ENCODE results near the gene IDI1. TPM values are rescaled to one million over a fixed set of nuclear protein-coding genes. Genes with fewer than 3 reads are reported as not detected.
"Not testable (repeated sequence)": the region's sequence is repeated elsewhere in the genome, so short reads cannot be mapped to it uniquely, and the experiment has no call there.

IDI1 gene
- polyA plus RNA-seq, 1 donor, result 66.5 TPM

GRCh38 chr10:1019362-1019761 is 29.6 kb downstream of the IDI1 start:
- peaks cover 44% of the 10 kb centered on the region for H3K36me3 ChIP-seq (ENCODE audit: control insufficient read depth, insufficient read depth, low read length)
- no peaks in the 10 kb centered on the region for H3K4me1 ChIP-seq (ENCODE audit: control insufficient read depth, insufficient read depth, low read length)
- no peaks in the 10 kb centered on the region for H3K9me3 ChIP-seq (ENCODE audit: control insufficient read depth, low read depth, low read length)
- H3K27ac ChIP-seq (ENCODE audit: low read length), result no peak overlapping the region
- H3K27me3 ChIP-seq (ENCODE audit: control insufficient read depth, insufficient read depth, low read length), result no peaks in the 10 kb centered on the region
- DNase-seq, result no peak
- WGBS (ENCODE audit: insufficient coverage, low lambda C conversion rate), result no CpG with 5 or more reads among the region's 10 CpGs
- H3K4me3 ChIP-seq (ENCODE audit: low read length), result no peak overlapping the region

- H3K9me3 ChIP-seq (ENCODE audit: control insufficient read depth, low read depth, low read length), result no peaks in the 10 kb centered on the region
- H3K27ac ChIP-seq (ENCODE audit: low read length), result no peak overlapping the region
- no peak overlapping the region for H3K4me3 ChIP-seq (ENCODE audit: low read length)
- no peaks in the 10 kb centered on the region for H3K27me3 ChIP-seq (ENCODE audit: control insufficient read depth, insufficient read depth, low read length)
- no CpG with 5 or more reads among the region's 11 CpGs for WGBS (ENCODE audit: insufficient coverage, low lambda C conversion rate)
- H3K4me1 ChIP-seq (ENCODE audit: control insufficient read depth, insufficient read depth, low read length), result no peaks in the 10 kb centered on the region
- no peak for DNase-seq
- H3K36me3 ChIP-seq (ENCODE audit: control insufficient read depth, insufficient read depth, low read length), result peaks cover 74% of the 10 kb centered on the region
Observed at GRCh38 chr10:1015688-1016087, 33.2 kb downstream of the IDI1 start.

DNA sequence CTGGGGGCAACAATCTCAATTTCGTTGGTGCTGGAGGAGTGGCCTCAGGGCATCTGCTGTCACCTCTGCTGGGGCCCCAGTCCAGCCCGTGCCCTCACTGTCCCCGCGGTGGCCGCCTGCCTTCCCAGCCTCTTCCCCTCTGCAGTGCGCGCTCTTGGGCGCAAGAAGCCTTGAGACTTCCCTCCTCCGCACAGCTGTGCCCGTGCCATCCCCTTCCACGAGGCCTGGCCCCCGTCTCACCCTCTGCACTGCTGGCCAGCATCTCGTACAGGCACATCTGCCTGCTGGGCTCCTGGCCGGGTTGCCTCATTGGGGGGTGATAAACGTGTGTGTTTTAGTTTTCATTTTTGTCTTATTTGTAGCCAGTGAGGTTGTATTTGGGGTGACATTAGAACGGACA is 37.2 kb downstream of the IDI1 start:
- no peaks in the 10 kb centered on the region for H3K9me3 ChIP-seq (ENCODE audit: control insufficient read depth, low read depth, low read length)
- no peaks in the 10 kb centered on the region for H3K27me3 ChIP-seq (ENCODE audit: control insufficient read depth, insufficient read depth, low read length)
- no peak overlapping the region for H3K27ac ChIP-seq (ENCODE audit: low read length)
- no peak for DNase-seq
- no peak overlapping the region for H3K4me3 ChIP-seq (ENCODE audit: low read length)
- WGBS (ENCODE audit: insufficient coverage, low lambda C conversion rate), result no CpG with 5 or more reads among the region's 16 CpGs
- H3K4me1 ChIP-seq (ENCODE audit: control insufficient read depth, insufficient read depth, low read length), result no peaks in the 10 kb centered on the region
- peaks cover 86% of the 10 kb centered on the region for H3K36me3 ChIP-seq (ENCODE audit: control insufficient read depth, insufficient read depth, low read length)

GRCh38 chr10:1010703-1011102 is 38.2 kb downstream of the IDI1 start:
- no peak for DNase-seq
- Histone ChIP-seq H3K4me3 (ENCODE audit: low read length) (no peak overlapping the region), H3K36me3 (ENCODE audit: control insufficient read depth, insufficient read depth, low read length) (peaks cover 87% of the 10 kb centered on the region), H3K27ac (ENCODE audit: low read length) (no peak overlapping the region), H3K27me3 (ENCODE audit: control insufficient read depth, insufficient read depth, low read length) (no peaks in the 10 kb centered on the region), H3K4me1 (ENCODE audit: control insufficient read depth, insufficient read depth, low read length) (no peaks in the 10 kb centered on the region), H3K9me3 (ENCODE audit: control insufficient read depth, low read depth, low read length) (no peaks in the 10 kb centered on the region)
- no CpG with 5 or more reads among the region's 7 CpGs for WGBS (ENCODE audit: insufficient coverage, low lambda C conversion rate)

- H3K36me3 ChIP-seq (ENCODE audit: control insufficient read depth, insufficient read depth, low read length), result peaks cover 87% of the 10 kb centered on the region
- not testable (repeated sequence) for H3K9me3 ChIP-seq (ENCODE audit: control insufficient read depth, low read depth, low read length); DNase-seq; H3K27ac ChIP-seq (ENCODE audit: low read length); H3K4me1 ChIP-seq (ENCODE audit: control insufficient read depth, insufficient read depth, low read length); H3K4me3 ChIP-seq (ENCODE audit: low read length); H3K27me3 ChIP-seq (ENCODE audit: control insufficient read depth, insufficient read depth, low read length)
- no CpG with 5 or more reads among the region's 8 CpGs for WGBS (ENCODE audit: insufficient coverage, low lambda C conversion rate)
Observed at GRCh38 chr10:1009947-1010346, 39.0 kb downstream of the IDI1 start.

DNA sequence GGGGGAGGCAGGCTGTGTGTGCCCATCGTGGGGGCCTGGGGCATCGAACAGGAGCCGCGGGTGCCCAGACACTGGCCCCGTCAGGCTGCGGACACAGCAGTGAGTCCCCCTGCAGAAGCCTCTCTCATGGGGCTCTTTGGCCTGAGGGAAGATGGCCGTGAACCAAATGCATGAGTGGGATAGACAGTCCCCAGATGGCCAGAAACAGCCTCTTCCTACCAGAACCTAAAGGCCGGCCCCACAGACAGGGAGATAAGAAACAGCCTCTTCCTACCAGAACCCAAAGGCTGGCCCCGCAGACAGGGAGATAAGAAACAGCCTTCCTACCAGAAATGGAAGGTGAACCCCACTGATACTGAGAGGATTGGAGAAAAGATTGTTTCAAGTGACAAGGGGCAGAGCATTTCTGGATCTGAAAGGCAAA is 39.8 kb downstream of the IDI1 start:
- Histone ChIP-seq H3K27me3 (ENCODE audit: control insufficient read depth, insufficient read depth, low read length) (no peaks in the 10 kb centered on the region), H3K9me3 (ENCODE audit: control insufficient read depth, low read depth, low read length) (no peaks in the 10 kb centered on the region), H3K27ac (ENCODE audit: low read length) (no peak overlapping the region), H3K36me3 (ENCODE audit: control insufficient read depth, insufficient read depth, low read length) (peaks cover 87% of the 10 kb centered on the region), H3K4me3 (ENCODE audit: low read length) (no peak overlapping the region), H3K4me1 (ENCODE audit: control insufficient read depth, insufficient read depth, low read length) (no peaks in the 10 kb centered on the region)
- no CpG with 5 or more reads among the region's 9 CpGs for WGBS (ENCODE audit: insufficient coverage, low lambda C conversion rate)
- DNase-seq, result no peak

DNA sequence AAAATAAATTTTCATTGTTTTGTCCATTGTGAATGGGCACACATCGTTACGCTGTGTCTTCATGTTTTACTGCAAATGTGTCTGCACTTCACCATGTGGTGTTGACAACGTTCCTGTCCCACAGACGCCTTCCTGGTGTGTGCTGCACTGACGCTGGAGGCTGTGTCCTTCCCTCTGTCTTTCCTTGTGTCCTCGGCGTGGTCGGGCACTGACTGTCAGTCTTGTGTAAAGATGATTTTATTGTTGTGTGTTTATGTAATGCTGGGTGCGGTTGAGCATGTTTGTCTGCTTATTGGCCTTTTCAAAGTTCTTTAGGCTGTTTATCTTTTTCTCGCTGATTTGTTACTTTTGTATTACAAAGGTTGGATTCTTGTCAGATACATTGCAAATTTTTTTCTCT is 41.3 kb downstream of the IDI1 start:
- peaks cover 92% of the 10 kb centered on the region for H3K36me3 ChIP-seq (ENCODE audit: control insufficient read depth, insufficient read depth, low read length)
- no peaks in the 10 kb centered on the region for H3K27me3 ChIP-seq (ENCODE audit: control insufficient read depth, insufficient read depth, low read length)
- DNase-seq, result no peak
- H3K4me1 ChIP-seq (ENCODE audit: control insufficient read depth, insufficient read depth, low read length), result no peaks in the 10 kb centered on the region
- H3K4me3 ChIP-seq (ENCODE audit: low read length), result no peak overlapping the region
- peaks cover 4% of the 10 kb centered on the region for H3K9me3 ChIP-seq (ENCODE audit: control insufficient read depth, low read depth, low read length)
- whole genome bisulfite sequencing (ENCODE audit: insufficient coverage, low lambda C conversion rate), result 100% methylated on average over 1 of the region's 10 CpGs
- no peak overlapping the region for H3K27ac ChIP-seq (ENCODE audit: low read length)

DNA sequence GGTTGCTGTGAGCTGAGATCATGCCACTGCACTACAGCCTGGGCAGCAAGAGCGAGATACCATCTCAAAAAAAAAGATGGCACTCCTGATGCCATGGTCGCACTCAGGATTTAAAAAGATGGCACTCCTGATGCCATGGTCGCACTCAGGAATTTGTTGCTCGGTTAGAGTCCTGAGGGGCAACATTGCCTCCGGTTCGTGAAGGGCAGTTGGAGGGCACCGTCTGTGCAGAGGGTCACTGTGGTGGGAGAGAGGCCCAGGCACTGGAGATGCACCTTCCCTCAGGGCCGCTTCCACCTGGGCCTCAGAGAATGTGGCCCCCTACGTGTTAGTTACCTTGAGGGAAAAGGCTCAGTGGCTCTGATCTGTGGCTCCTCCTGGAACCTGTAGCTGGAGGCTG is 42.3 kb downstream of the IDI1 start:
- Histone ChIP-seq H3K4me3 (ENCODE audit: low read length) (no peak overlapping the region), H3K27ac (ENCODE audit: low read length) (no peak overlapping the region), H3K36me3 (ENCODE audit: control insufficient read depth, insufficient read depth, low read length) (peaks cover 92% of the 10 kb centered on the region), H3K4me1 (ENCODE audit: control insufficient read depth, insufficient read depth, low read length) (no peaks in the 10 kb centered on the region), H3K27me3 (ENCODE audit: control insufficient read depth, insufficient read depth, low read length) (no peaks in the 10 kb centered on the region), H3K9me3 (ENCODE audit: control insufficient read depth, low read depth, low read length) (peaks cover 14% of the 10 kb centered on the region)
- no peak for DNase-seq
- no CpG with 5 or more reads among the region's 9 CpGs for WGBS (ENCODE audit: insufficient coverage, low lambda C conversion rate)

DNA sequence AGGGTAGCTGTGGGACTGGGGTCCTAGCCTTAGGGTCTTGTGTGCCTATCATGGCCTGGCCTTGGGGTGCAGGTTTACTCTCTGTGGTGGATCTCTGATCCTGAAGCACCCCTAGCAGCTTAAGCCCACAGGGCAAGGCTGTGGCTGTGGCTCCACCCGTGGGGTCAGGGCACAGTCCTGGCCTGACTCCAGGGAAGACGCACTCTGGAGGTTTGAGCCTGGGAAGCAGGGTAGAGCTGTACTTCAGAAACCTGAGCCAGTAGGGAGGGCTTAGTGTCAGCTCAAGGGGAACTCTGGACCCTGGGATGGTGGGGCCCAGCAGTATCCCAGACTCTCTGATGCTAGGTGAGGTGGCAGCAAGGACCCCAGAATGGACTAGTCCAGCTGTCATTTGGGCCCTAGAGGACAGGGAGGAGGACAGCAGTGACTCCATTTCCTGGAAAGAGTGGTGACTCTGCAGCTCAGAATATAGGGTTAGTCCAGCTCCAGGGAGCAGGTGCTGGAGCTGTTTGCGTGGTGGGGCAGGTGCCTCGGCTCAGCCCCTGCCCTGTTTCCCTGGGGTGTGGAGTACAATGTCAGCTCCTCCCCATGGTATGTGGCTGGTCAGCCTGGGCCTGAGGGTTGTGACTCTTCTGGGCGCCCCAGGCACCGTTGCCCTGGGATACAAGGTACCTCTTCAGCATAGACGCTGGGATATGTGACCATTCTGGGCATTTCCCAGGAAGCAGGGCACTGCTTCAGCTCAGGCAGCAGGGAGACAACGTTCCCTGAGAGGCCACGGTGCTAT is 44.8 kb downstream of the IDI1 start:
- no peaks in the 10 kb centered on the region for H3K4me1 ChIP-seq (ENCODE audit: control insufficient read depth, insufficient read depth, low read length)
- peaks cover 91% of the 10 kb centered on the region for H3K36me3 ChIP-seq (ENCODE audit: control insufficient read depth, insufficient read depth, low read length)
- DNase-seq, result no peak
- no CpG with 5 or more reads among the region's 9 CpGs for WGBS (ENCODE audit: insufficient coverage, low lambda C conversion rate)
- no peak overlapping the region for H3K27ac ChIP-seq (ENCODE audit: low read length)
- no peak overlapping the region for H3K4me3 ChIP-seq (ENCODE audit: low read length)
- no peaks in the 10 kb centered on the region for H3K27me3 ChIP-seq (ENCODE audit: control insufficient read depth, insufficient read depth, low read length)
- H3K9me3 ChIP-seq (ENCODE audit: control insufficient read depth, low read depth, low read length), result peaks cover 18% of the 10 kb centered on the region

- H3K9me3 ChIP-seq (ENCODE audit: control insufficient read depth, low read depth, low read length), result peaks cover 18% of the 10 kb centered on the region
- no peaks in the 10 kb centered on the region for H3K27me3 ChIP-seq (ENCODE audit: control insufficient read depth, insufficient read depth, low read length)
- H3K36me3 ChIP-seq (ENCODE audit: control insufficient read depth, insufficient read depth, low read length), result peaks cover 92% of the 10 kb centered on the region
- DNase-seq, result no peak
- H3K4me3 ChIP-seq (ENCODE audit: low read length), result no peak overlapping the region
- H3K27ac ChIP-seq (ENCODE audit: low read length), result no peak overlapping the region
- 94% methylated on average over 3 of the region's 5 CpGs for WGBS (ENCODE audit: insufficient coverage, low lambda C conversion rate)
- H3K4me1 ChIP-seq (ENCODE audit: control insufficient read depth, insufficient read depth, low read length), result no peaks in the 10 kb centered on the region
Observed at GRCh38 chr10:1002425-1003006, 46.4 kb downstream of the IDI1 start.

All from large intestine (tissue), 3 donors.